T-helper 1 cell (primary cell): Measurements from ENCODE around the gene BCL2A1.
"Not testable (repeated sequence)": the region's sequence is repeated elsewhere in the genome, so short reads cannot be mapped to it uniquely, and the experiment has no call there.

ENCODE experiments used
- DNase-seq, 5 donors: peaks; one replicate each; pipeline ENCODE4 v3.0.0-alpha.2; 2012 to 2020

The BCL2A1 gene

DNA sequence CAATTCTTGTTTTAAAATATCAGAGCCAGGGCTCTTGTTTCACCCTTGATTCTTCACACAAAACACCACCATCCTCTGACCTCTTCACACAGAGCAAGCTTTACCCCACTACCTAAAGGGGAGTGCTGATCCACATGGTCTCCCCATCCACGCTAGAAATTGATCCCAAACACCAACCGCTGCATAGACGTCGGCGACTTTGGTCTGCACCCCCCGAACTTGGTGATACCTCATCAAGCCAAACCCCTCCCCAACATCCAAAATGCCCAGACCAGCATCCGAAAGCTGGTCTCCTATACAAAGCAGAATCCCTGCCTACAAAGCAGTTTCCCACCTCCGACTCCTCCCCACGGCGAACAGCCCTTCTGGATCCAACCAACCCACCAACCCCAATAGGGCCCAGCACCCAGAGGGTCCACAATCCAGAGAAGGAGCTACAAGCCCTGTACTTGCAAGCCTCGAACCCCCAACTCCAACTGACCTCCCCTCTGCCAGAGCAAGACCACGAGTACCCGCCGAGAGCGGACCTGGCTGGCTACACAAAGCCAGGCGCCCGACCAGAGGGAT lies 48.4 kb downstream of the BCL2A1 start:
- DNase-seq = peak in 1 of 5 donors; percentile 9

- no peak for DNase-seq
These were observed 51.1 kb downstream of the BCL2A1 start for GRCh38 chr15:79919749-79920511.

DNA sequence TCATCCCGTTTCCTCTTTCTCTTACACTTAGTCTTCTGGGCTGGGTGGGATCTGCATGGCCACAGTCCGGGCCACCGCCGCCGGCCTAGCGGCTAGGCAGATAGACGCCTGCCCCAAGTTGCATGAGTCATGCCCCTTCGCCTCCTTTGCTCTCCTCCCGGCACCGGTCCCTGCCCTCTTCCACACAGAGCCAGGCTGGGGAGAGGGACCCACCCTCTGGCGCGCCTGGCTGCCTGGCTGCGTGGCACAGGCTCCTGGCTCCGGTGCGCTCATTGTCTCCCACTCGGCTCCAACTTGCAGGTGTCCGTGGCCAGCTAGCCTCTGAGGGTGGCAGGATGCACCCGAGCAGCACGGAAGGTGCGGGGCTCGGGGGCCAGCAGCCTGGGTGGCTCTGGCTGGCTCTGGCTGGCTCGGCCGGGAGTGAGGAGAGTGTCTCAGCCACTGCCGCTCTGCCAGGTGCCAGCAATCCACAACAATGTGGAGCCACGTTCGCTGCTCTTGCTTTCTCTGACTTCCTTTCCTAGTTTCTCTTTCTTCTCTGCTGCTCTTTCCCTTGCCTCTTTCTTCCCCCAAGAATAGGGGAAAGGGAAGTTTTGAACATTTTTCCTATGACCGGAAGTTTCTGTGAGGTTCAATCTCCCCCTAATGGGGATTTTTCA lies 51.8 kb downstream of the BCL2A1 start:
- DNase-seq = no peak

DNA sequence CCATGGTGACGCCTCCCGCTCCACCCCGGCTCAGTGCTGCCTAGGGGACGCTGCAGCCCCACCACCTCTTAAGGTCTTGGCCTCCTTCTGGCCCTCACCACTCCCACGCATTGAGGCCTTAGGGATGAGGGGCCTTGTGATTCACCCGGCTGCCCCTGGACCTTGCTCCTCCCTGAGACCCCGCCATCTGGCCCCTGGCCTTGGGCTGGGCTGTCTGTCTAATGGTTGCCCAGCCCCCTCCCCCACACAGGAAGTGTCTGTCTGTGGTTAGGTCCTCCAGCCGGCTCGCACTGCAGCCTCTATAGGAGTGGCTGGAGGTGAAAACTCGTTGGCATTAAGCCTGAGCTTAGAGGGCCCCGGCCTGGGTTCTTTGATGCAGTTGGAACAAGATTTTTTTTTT lies 52.7 kb downstream of the BCL2A1 start:
- no peak for DNase-seq

DNA sequence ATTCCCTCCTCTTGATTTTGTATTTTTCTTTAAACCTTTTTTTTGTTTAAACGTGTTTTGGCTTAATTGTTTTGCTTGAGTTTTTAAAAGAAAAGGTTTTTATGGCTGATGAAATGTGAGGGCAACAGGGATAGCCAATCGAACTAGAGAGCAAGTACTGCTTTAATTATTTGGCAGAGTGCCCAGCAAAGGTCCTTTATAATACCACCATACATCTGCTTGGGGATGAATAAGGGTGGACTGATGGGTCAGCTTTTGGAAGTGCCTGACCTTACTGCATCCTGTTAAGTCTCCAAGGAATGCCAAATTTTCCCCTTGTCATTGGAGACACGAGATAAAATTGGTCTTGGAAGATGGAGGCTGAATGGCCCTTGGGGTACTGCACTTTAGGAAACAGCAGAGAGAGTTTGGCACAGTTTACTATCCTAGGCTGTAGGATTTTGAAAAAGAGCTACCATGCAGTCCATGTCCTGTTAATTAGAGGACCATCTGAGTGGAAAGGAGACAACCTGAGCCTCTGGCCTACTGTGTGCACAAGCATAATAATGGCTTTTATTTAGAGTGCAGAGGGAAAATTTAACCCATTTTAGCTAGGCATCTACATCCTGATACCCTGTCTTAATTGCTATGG lies 54.4 kb downstream of the BCL2A1 start:
- no peak for DNase-seq

DNA sequence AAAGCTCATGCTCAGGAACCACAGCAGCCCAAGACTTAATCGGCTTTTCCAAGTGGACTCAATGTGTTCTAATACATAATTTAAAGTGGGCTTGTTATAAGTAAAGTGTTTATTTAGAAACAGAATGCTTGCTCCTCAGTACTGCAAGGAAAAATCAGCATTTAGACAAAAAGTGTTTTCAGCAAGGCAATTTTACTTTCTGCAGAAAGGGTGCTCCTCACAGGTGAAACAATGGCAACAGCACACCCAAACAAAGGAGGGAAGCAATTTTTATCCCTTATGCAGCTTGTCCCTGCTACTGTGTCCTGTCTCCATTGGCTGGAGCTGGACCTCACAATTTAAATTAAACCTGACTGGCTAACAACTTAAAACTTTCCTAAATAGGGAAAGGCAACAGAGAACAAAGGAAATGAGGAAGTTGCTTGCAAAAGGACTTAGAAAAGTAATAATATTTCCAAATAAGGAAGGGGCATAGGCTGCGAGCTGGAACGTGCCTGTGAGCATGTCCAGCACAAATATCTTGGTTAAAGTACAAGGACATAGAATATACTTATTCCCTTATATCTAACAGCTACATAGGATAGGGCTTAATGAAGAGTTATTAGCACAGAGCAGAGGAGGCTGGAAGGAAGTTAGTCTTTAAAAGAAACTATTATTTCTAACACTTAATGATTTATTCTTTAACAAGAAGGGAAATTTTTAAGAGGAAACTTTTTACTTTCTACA lies 55.1 kb downstream of the BCL2A1 start:
- not testable (repeated sequence) for DNase-seq

GRCh38 chr15:79914728-79915127 lies 56.3 kb downstream of the BCL2A1 start:
- no peak for DNase-seq
